Nephron (organoid): ENCODE data around the gene CNIH1.

Experiments used
- H3K27ac Mint-ChIP-seq, 3 experiments: 2 replicates each; pipeline ENCODE4 v1.8.0; 2020; ENCODE audit warnings: mixed read lengths in 3 of 3, mild to moderate bottlenecking in 2 of 3, moderate library complexity in 1 of 3
- H3K27me3 Mint-ChIP-seq: 2 replicates; pipeline ENCODE4 v1.8.0; 2021; ENCODE audit warnings: low read depth, mild to moderate bottlenecking, moderate library complexity, mixed read lengths
- H3K36me3 Mint-ChIP-seq: 2 replicates; pipeline ENCODE4 v1.8.0; 2020; ENCODE audit warnings: low read depth, mixed read lengths
- H3K4me1 Mint-ChIP-seq: 2 replicates; pipeline ENCODE4 v1.8.0; 2020; ENCODE audit warnings: mixed read lengths
- H3K4me3 Mint-ChIP-seq, 3 experiments: 2 replicates each; pipeline ENCODE4 v1.8.0; 2020; ENCODE audit warnings: mild to moderate bottlenecking in 3 of 3, mixed read lengths in 3 of 3, moderate library complexity in 2 of 3
- H3K9me3 Mint-ChIP-seq: 2 replicates; pipeline ENCODE4 v1.8.0; 2020; ENCODE audit warnings: mixed read lengths
- TF ChIP-seq, protein P1 (sequence below), 3 experiments: fragments of 200-600 bp; sonication (generic); IDR thresholded peaks; one replicate each; pipeline ENCODE4 v1.5.0; 2021; ENCODE audit warnings: antibody characterized with exemption in 3 of 3; ENCODE audit not compliant: unreplicated experiment in 3 of 3

The CNIH1 gene

GRCh38 chr14:54374117-54374884 is 66.9 kb downstream of the CNIH1 start:
- peaks cover 3% of the 10 kb centered on the region for H3K27me3 Mint-ChIP-seq
- no peak overlapping the region for H3K27ac Mint-ChIP-seq
- H3K9me3 Mint-ChIP-seq, result no peaks in the 10 kb centered on the region
- TF ChIP-seq, protein P1, sequence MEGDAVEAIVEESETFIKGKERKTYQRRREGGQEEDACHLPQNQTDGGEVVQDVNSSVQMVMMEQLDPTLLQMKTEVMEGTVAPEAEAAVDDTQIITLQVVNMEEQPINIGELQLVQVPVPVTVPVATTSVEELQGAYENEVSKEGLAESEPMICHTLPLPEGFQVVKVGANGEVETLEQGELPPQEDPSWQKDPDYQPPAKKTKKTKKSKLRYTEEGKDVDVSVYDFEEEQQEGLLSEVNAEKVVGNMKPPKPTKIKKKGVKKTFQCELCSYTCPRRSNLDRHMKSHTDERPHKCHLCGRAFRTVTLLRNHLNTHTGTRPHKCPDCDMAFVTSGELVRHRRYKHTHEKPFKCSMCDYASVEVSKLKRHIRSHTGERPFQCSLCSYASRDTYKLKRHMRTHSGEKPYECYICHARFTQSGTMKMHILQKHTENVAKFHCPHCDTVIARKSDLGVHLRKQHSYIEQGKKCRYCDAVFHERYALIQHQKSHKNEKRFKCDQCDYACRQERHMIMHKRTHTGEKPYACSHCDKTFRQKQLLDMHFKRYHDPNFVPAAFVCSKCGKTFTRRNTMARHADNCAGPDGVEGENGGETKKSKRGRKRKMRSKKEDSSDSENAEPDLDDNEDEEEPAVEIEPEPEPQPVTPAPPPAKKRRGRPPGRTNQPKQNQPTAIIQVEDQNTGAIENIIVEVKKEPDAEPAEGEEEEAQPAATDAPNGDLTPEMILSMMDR (IDR thresholded peaks at IDR 0.05; ENCODE audit: unreplicated experiment in 3 of 3), result no peak
- no peaks in the 10 kb centered on the region for H3K36me3 Mint-ChIP-seq
- no peak overlapping the region for H3K4me3 Mint-ChIP-seq
- no peaks in the 10 kb centered on the region for H3K4me1 Mint-ChIP-seq
